Activated CD8-positive, alpha-beta T cell treated with anti-CD3 and anti-CD28 coated beads for 36 hours (primary cell): ENCODE results near the gene CCDC12. TPM values are rescaled to one million over a fixed set of nuclear protein-coding genes. Genes with fewer than 3 reads are reported as not detected.

Source experiments
- ATAC-seq: fragments of 200-7000 bp; cut with Tn5 transposase; one replicate; pipeline ENCODE4 v1.10.0; 2021; ENCODE audit warnings: mild to moderate bottlenecking, moderate library complexity
- CTCF ChIA-PET: fragments of 350-600 bp; sonication (Branson Sonifier 250); formaldehyde crosslinking; loops from one replicate; lab custom pipeline; 2021; ENCODE audit warnings: antibody characterized with exemption; lab: Charles Lee
- POLR2A ChIA-PET: fragments of 350-600 bp; sonication (Branson Sonifier 250); formaldehyde crosslinking; loops from one replicate; lab custom pipeline; 2021; ENCODE audit warnings: antibody characterized with exemption; lab: Charles Lee
- DNase-seq: peaks from one replicate; pipeline ENCODE4 v3.0.0-alpha.2; 2020
- H3K27ac Mint-ChIP-seq: one replicate; pipeline ENCODE4 v1.8.0; 2021; ENCODE audit warnings: mild to moderate bottlenecking, mixed read lengths
- H3K27me3 Mint-ChIP-seq: one replicate; pipeline ENCODE4 v1.8.0; 2021; ENCODE audit warnings: mixed read lengths
- H3K36me3 Mint-ChIP-seq: one replicate; pipeline ENCODE4 v1.8.0; 2021; ENCODE audit warnings: low read depth, mixed read lengths
- H3K4me1 Mint-ChIP-seq: one replicate; pipeline ENCODE4 v1.8.0; 2021; ENCODE audit warnings: low read depth, mixed read lengths
- H3K4me3 Mint-ChIP-seq: one replicate; pipeline ENCODE4 v1.8.0; 2021; ENCODE audit warnings: mild to moderate bottlenecking, moderate library complexity, mixed read lengths
- H3K9me3 Mint-ChIP-seq: one replicate; pipeline ENCODE4 v1.8.0; 2021; ENCODE audit warnings: mixed read lengths
- intact Hi-C: fragments of 100-400 bp; cut with micrococcal nuclease; formaldehyde crosslinking; loops from one replicate; pipeline ENCODE4 v1.10.0; 2022
- total RNA-seq, 2 experiments: library from RNA; stranded (reverse); gene quantifications; one replicate each; pipeline ENCODE4 v1.2.3, GENCODE V29; 2021
- TF ChIP-seq, protein P1 (sequence below): fragments of 200-600 bp; IDR thresholded peaks from one replicate; pipeline ENCODE4 v1.8.0; 2022; ENCODE audit warnings: antibody characterized with exemption, mild to moderate bottlenecking

CCDC12 gene
- total RNA-seq, 2 experiments from 2014 or later: 51.2 to 51.6 TPM

DNA sequence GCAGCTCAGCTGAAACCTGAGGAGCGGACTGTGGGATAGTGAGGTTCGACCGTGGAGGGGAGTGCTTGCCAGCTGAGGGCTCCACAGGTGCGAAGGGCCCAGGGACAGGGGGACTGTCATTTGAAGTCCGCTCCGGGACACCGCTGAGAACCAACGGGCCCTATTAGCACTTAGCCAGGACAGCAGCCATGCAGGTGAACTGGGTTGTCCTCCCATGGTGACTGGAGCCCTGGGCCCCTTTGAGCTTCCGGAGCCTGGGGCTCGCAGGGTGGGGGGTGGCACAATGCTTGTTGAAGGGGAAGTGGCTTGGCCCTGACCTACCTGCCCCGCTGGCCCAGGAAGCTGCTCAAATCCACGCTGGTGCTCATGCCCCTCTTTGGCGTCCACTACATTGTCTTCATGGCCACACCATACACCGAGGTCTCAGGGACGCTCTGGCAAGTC is 74.3 kb downstream of the CCDC12 start:
- DNase-seq: no peak
- H3K4me1 Mint-ChIP-seq: no peaks in the 10 kb centered on the region
- intact Hi-C loops: no loop called here
- ChIA-PET CTCF (no interaction called here), POLR2A (interaction anchor here (0.7 kb wide), 1 partner anchor 19 kb away, joined by 3 read pairs; no protein-coding TSS in a partner anchor)
- no peak overlapping the region for H3K4me3 Mint-ChIP-seq
- peaks cover 11% of the 10 kb centered on the region for H3K27me3 Mint-ChIP-seq
- TF ChIP-seq, protein P1, sequence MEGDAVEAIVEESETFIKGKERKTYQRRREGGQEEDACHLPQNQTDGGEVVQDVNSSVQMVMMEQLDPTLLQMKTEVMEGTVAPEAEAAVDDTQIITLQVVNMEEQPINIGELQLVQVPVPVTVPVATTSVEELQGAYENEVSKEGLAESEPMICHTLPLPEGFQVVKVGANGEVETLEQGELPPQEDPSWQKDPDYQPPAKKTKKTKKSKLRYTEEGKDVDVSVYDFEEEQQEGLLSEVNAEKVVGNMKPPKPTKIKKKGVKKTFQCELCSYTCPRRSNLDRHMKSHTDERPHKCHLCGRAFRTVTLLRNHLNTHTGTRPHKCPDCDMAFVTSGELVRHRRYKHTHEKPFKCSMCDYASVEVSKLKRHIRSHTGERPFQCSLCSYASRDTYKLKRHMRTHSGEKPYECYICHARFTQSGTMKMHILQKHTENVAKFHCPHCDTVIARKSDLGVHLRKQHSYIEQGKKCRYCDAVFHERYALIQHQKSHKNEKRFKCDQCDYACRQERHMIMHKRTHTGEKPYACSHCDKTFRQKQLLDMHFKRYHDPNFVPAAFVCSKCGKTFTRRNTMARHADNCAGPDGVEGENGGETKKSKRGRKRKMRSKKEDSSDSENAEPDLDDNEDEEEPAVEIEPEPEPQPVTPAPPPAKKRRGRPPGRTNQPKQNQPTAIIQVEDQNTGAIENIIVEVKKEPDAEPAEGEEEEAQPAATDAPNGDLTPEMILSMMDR: no peak
- H3K9me3 Mint-ChIP-seq: no peaks in the 10 kb centered on the region
- no peak for ATAC-seq
- no peak overlapping the region for H3K27ac Mint-ChIP-seq
- no peaks in the 10 kb centered on the region for H3K36me3 Mint-ChIP-seq

DNA sequence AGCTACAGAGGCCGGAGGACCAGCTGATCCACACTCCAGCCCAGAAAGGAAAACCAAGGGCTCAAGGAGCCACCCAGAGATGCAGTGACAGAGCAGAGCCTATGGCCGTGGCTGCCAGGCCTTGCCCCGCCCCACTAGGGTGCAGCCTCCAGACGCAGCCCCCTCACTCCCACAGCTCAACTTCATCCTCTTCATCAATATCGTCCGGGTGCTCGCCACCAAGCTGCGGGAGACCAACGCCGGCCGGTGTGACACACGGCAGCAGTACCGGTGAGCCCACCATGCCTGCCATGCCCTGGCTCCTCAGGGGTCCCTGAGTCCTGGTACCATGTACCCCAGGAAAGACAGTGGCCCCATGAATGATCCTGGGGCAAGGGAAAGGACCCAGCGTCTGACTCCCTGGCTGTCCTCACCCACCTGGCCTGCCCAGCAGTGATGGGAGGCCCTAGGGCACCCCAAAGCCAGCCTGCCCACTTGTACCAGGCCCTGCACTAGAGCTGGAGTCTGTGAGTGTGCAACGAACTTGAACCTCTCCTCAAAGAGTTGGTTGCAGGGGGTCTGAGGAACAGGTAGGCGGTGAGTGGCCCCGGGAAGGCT is 74.9 kb downstream of the CCDC12 start:
- ATAC-seq: no peak
- ChIA-PET POLR2A (interaction anchor here (0.5 kb wide), 1 partner anchor 46 kb away, joined by 3 read pairs; no protein-coding TSS in a partner anchor), CTCF (no interaction called here)
- no peaks in the 10 kb centered on the region for H3K9me3 Mint-ChIP-seq
- intact Hi-C loops: no loop called here
- H3K4me3 Mint-ChIP-seq: no peak overlapping the region
- no peaks in the 10 kb centered on the region for H3K36me3 Mint-ChIP-seq
- TF ChIP-seq, protein P1: no peak
- H3K27ac Mint-ChIP-seq: no peak overlapping the region
- DNase-seq: no peak
- H3K4me1 Mint-ChIP-seq: no peaks in the 10 kb centered on the region
- H3K27me3 Mint-ChIP-seq: peaks cover 11% of the 10 kb centered on the region

DNA sequence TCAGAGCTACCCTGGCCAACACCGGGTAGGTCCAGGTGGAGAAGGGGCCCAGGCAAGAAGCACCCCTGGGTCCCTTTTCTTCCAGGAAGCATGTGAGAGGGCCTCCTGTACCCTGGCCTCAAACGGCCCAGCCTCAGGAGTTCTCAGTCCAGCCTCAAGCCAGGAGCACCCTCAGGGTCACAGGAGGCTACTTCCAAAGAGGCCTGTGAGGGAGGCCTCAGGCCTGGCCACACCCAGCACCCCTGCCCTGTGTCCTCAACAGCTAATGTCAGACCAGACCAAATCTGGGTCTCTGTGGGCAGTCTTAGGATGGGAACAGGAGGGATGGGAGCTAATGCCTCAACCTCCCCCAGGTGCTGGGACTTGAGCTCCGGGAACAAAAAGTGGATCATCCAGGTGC is 75.5 kb downstream of the CCDC12 start:
- H3K27ac Mint-ChIP-seq: no peak overlapping the region
- H3K27me3 Mint-ChIP-seq: peaks cover 12% of the 10 kb centered on the region
- intact Hi-C loops: no loop called here
- no peaks in the 10 kb centered on the region for H3K4me1 Mint-ChIP-seq
- no peaks in the 10 kb centered on the region for H3K9me3 Mint-ChIP-seq
- TF ChIP-seq, protein P1: no peak
- H3K36me3 Mint-ChIP-seq: no peaks in the 10 kb centered on the region
- ATAC-seq: no peak
- ChIA-PET POLR2A (interaction anchor here (0.5 to 0.7 kb wide), 2 partner anchors 45 to 86 kb away, joined by 3 read pairs; no protein-coding TSS in a partner anchor), CTCF (interaction anchor here (2.8 kb wide), 1 partner anchor 8 kb away, joined by 11 read pairs; no protein-coding TSS in a partner anchor)
- no peak overlapping the region for H3K4me3 Mint-ChIP-seq
- DNase-seq: no peak

DNA sequence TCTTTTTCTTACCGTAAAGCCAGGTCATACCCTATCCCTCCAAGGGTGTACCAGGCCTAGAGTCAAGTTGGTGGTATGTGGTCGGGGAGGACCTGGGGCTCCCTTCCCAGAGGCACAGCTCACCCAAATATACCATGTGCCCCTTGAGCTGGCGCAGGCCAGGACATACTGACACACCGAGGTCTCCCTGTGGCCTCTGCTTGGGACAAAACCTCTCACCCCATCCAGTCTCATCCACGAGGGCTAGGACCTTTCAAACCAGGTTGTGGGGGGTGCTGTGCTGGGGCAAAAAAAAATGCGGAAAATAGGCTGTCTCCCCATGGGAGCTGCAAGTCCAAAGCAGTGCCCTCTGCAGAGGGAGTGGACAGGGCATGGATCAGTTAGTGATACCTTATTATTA is 76.2 kb downstream of the CCDC12 start:
- POLR2A ChIA-PET: interaction anchor here (0.7 kb wide), 1 partner anchor 87 kb away, joined by 3 read pairs; no protein-coding TSS in a partner anchor
- H3K27ac Mint-ChIP-seq: no peak overlapping the region
- CTCF ChIA-PET: interaction anchor here (1.0 to 2.8 kb wide), 2 partner anchors 9 to 10 kb away, joined by 3 to 11 read pairs; no protein-coding TSS in a partner anchor
- TF ChIP-seq, protein P1: no peak
- H3K4me1 Mint-ChIP-seq: no peaks in the 10 kb centered on the region
- H3K9me3 Mint-ChIP-seq: no peaks in the 10 kb centered on the region
- ATAC-seq: no peak
- no peak overlapping the region for H3K4me3 Mint-ChIP-seq
- no peaks in the 10 kb centered on the region for H3K36me3 Mint-ChIP-seq
- intact Hi-C loops: no loop called here
- DNase-seq: no peak
- H3K27me3 Mint-ChIP-seq: peaks cover 14% of the 10 kb centered on the region

DNA sequence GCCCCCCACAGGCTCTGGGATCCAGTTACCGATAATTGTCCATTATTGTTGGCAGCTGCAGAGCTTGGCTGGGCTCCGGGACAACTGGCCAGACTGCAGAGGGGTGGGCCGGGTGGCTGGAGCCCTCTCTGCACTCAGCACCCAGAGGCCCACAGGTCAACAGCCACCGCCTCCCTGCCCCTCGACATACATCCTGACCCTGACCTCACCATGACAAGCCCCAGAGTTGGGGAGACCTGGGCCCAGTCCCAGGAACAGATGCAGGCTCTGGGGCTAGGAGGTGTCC is 76.6 kb downstream of the CCDC12 start:
- DNase-seq: no peak
- no peaks in the 10 kb centered on the region for H3K9me3 Mint-ChIP-seq
- intact Hi-C loops: no loop called here

More for the DNA sequence above, 76.6 kb downstream of the CCDC12 start:
- Mint-ChIP-seq H3K27me3 (peaks cover 14% of the 10 kb centered on the region), H3K4me1 (no peaks in the 10 kb centered on the region), H3K36me3 (no peaks in the 10 kb centered on the region), H3K4me3 (no peak overlapping the region), H3K27ac (no peak overlapping the region)
- ChIA-PET CTCF (interaction anchor here (1.0 to 2.8 kb wide), 2 partner anchors 9 kb away, joined by 3 to 11 read pairs; no protein-coding TSS in a partner anchor), POLR2A (no interaction called here)
- ATAC-seq: no peak
- TF ChIP-seq, protein P1: no peak
